ENCODE data around the gene FHL2.
"Not testable (repeated sequence)": the region's sequence is repeated elsewhere in the genome, so short reads cannot be mapped to it uniquely, and the experiment has no call there.

The FHL2 gene

GRCh38 chr2:105338020-105338385 is 60.8 kb downstream of the FHL2 start:
- peak; percentile 10 for DNase-seq (ENCODE audit: low spot score)

DNA sequence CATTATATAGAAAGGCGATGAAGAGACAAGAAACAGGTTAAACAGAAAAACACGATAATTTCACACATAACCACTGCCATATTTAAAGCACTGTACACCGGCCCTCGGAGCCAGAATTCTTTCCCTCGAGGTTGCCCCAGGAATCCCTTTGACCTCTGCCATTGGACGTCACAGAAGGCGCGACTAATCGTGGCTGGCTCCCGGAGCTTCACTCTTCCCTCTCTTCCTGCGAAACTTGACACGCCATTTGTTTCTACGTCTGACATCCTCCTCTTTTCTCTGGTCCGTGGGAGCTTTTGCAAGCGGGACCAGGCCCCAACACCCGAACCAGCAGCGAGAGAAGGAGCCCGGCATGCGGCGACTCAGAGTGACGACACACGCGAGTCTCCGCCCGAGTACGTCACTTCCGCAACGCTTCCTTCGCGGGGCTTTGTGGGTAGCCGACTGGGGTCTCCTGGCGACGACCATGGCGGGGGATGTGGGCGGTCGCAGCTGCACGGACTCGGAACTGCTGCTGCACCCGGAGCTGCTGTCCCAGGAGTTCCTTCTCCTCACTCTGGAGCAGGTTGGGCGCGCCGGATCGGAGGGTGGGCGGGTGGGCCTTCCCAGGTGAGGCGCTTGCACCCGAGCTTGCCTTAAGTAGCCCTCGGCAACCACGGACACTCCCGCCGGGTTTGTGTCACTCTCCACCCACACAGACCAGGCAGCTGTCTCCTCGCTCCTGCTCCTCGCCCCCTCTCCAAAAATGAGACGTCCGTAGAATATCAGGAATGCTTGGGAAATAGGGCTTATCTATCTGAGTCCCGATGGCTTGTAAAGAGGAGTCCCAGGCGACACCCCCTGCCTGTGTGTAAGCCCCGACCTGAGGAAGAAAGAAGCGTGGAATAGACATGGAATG is 61.5 kb downstream of the FHL2 start, which contains the start of gene C2orf49:
Gene C2orf49 (plus strand): TSS at position 419 of the 898 bp plus-strand sequence. CDS start 48 bp downstream, at position 467.
- DNase-seq (ENCODE audit: low spot score): peak; percentile 82

- no peak for DNase-seq (ENCODE audit: low spot score)
Observed at GRCh38 chr2:105336786-105337121, 62.1 kb downstream of the FHL2 start.

- DNase-seq (ENCODE audit: low spot score): no peak
Observed at GRCh38 chr2:105335469-105335868, 63.4 kb downstream of the FHL2 start.

DNA sequence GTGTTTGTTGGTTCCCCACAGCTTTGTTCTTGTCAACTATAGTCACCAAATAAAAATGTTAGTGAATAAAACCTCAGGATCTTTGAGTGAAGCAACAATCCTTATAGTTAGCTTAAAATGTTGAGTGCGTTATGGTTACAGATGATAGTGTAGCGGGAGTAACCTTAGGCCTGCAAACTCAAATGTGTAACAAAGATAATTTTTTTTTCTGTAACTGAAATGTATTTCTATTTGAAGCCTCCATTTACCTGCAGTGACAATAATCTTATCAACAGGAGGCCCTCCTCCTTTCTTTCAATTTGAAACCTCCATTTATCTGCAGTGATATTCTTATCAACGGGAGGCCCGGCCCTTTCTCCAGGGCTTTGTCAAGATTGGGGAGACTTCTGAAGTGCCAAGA is 64.6 kb downstream of the FHL2 start:
- DNase-seq (ENCODE audit: low spot score): no peak

DNA sequence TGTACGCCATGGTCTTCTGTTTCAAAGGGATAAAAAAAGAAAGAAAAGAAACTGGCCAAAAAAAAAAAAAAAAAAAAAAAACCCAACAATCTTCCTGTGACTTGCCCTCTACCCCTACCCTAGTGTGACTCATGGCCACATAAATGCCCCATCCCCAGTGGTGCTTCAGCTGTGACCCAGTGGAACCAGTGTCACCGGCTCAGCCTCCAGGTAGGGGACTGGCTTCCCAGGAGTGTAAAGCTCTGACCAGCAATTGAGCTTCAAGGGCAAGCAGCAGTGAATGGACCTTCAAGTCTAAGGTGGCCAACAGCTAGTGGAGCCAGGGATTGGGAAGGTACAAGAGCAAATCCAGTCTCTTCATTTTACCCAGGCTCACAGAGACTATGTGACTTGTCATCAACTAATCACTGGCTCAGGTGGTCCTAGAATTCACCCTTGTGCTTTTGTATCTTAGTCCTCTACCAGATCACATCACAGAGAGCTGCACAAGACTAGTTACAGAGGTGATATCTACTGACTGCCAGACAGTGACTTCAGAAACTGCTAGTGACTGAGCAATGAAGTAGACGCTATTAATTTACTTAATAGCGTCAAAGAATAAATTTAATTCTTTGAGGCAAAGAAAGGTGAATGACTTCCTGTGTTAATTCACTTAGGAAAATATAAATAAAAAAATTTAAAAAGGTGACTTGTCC is 68.0 kb downstream of the FHL2 start:
- no peak for DNase-seq (ENCODE audit: low spot score)

- peak; percentile 71 for DNase-seq (ENCODE audit: low spot score)
Observed at GRCh38 chr2:105329561-105330495, 69.0 kb downstream of the FHL2 start, which contains the start of gene TGFBRAP1. TGFBRAP1 (minus strand) TSS chr2:105329735; CDS start chr2:105308301, 21,434 bp downstream.

DNA sequence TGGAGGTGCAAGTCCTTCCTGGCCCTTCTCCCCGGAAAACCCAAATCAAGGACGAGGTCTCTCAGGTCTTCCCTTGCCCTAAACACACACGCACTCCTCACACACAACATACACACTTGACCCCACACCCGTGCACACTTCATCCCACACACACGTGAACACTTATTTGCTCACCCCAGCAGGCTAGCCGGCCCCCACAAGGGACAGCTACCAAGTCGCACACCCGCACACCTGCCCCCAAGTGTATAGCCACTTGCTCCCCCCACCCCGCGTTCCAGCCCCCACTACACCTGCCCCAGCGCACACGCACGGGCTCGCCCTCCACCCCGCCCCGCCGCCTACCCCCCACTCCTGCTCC is 69.7 kb downstream of the FHL2 start:
- DNase-seq (ENCODE audit: low spot score): no peak

- DNase-seq (ENCODE audit: low spot score): peak; percentile 31
Observed at GRCh38 chr2:105328281-105329196, 70.3 kb downstream of the FHL2 start.

DNA sequence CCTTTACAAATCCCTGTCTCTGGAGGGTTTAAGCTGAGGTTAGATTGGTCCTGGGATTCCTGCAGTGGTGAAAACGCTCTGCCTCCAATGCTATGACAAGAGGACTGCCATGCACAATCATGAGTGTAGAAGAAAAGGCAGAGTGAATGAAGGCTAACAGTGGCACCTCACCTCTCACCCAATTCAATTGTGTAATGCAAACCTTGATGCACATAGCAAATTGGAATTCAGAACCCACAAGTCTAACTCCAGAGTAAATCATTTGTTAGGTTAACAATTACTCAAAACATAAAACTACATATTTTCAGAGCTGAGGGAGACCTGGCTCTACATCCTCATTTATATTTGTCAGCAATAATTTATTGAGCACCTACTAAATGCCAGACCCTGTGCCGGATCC is 71.2 kb downstream of the FHL2 start:
- no peak for DNase-seq (ENCODE audit: low spot score)

DNA sequence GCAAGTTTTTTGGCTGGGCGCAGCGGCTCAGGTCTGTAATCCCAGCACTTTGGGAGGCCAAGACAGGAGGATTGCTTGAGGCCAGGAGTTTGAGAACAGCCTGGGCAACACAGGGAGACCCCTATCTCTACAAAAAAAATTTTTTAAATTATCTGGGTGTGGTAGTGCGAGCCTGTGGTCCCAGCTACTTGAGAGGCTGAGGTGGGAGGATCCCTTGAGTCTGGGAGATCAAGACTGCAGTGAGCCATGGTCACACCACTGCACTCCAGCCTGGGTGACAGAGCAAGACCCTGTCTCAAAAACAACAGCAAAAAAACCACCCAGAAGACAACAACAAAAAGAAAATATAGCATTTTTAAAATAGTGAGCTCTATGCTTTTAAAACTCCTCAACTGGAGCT is 71.6 kb downstream of the FHL2 start:
- DNase-seq (ENCODE audit: low spot score): not testable (repeated sequence)

DNA sequence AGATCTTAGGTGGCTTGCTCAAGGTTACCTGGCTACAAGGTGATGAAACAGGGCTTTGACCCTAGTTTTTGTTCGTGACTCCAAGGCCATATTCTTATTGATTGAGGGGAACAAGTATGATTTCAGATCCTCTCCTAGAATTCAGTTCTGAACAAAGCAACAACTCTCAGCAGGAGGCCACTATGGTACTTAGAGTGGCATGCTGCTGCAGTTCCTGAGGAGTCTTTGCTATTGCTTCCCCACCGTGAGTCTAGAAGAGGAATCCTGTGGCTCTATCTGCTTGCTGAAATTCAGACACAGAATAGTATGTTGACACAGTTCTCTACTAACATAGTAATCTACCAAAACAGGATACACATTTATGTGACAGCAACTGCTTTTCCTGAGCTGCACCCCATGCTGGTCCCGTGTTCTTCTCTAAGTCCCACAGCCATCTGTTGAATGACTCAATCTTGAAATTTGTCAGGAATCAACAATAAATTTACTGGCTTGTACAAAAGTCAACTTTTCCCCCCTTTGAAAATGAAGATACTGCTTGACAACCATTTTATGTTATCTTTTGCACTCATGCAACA is 73.4 kb downstream of the FHL2 start:
- DNase-seq (ENCODE audit: low spot score): peak; percentile 46

DNA sequence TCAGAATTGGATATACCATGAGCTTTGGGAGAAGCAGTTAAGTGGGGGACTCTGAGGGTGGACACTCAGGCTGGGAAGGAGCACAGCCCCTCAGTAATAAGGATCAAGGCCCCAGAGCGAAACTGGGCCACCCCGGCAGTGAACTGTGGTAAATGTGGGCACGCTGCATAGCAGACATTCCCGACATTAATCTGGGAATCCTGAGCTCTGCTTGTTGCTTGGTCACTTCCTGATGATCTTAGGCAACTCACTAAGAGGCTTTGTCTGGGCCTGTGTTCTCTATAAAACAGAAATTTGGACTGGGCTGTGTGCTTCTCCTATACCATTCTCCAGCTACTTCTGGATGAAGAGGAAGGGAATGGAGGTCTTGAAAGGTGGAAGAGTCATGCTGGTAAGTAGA is 74.1 kb downstream of the FHL2 start:
- peak; percentile 63 for DNase-seq (ENCODE audit: low spot score)

- no peak for DNase-seq (ENCODE audit: low spot score)
Observed at GRCh38 chr2:105324101-105324500, 74.8 kb downstream of the FHL2 start.

DNA sequence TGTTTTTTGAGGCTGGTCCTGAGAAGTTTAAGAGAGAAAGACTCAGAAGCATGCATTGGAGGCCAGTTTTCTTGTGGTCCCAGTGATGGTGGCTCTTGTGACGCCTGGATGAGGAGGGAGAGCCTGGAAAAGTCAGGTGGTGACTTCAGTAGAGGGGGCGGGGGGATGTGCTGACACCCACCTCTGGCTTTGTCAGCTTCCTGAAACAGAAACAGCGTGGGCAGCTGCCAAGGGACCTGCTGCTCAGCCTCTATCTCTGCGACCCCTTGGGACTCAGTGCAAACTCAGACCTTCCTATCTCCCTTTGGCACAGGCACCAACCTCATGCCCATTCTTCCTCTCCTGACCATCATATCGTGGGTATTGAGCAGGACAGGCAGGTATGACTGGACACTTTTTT is 75.7 kb downstream of the FHL2 start:
- no peak for DNase-seq (ENCODE audit: low spot score)

- no peak for DNase-seq (ENCODE audit: low spot score)
Observed at GRCh38 chr2:105321875-105322646, 76.8 kb downstream of the FHL2 start.

GRCh38 chr2:105320651-105321215 is 78.1 kb downstream of the FHL2 start:
- DNase-seq (ENCODE audit: low spot score): no peak

- no peak for DNase-seq (ENCODE audit: low spot score)
Observed at GRCh38 chr2:105317937-105318336, 80.9 kb downstream of the FHL2 start.

GRCh38 chr2:105315314-105315713 is 83.5 kb downstream of the FHL2 start:
- no peak for DNase-seq (ENCODE audit: low spot score)

GRCh38 chr2:105313877-105314276 is 85.0 kb downstream of the FHL2 start:
- DNase-seq (ENCODE audit: low spot score): no peak

Data from AG08395 (cell line).